GM12874 (cell line): Measurements from ENCODE around the gene TBX10.

Experiments used
- TF ChIP-seq, protein P1 (sequence below): IDR thresholded peaks from 2 replicates; pipeline ENCODE4 v1.5.1; 2011; ENCODE audit warnings: low read depth, mild to moderate bottlenecking, control low read depth, low read length, moderate library complexity; ENCODE audit not compliant: insufficient read depth

Gene TBX10

DNA sequence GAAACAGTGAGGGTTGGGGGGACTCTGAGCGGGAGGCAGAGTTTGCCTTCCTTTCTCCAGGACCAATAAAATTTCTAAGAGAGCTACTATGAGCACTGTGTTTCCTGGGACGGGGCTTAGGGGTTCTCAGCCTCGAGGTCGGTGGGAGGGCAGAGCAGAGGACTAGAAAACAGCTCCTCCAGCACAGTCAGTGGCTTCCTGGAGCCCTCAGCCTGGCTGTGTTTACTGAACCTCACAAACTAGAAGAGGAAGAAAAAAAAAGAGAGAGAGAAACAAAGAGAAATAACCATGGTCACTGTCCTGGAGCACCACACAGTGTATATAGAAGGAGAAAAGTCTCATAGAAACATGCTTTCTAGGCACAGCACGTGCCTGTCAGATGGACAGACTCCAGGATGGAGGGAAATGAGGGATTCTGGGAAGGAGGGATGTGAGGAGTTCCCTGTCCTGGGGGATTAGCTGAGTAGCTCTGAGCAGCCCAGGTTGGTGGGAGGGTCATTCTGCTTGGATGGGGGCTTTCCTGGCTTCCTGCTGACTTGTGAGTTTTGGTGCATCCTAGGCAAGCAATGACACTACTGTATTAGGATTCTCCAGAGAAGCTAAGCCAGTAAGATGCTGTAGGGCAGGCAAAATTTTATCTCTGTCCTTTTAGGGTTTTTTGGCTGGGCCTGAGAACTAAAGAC is 52.9 kb downstream of the TBX10 start:
- TF ChIP-seq, protein P1, sequence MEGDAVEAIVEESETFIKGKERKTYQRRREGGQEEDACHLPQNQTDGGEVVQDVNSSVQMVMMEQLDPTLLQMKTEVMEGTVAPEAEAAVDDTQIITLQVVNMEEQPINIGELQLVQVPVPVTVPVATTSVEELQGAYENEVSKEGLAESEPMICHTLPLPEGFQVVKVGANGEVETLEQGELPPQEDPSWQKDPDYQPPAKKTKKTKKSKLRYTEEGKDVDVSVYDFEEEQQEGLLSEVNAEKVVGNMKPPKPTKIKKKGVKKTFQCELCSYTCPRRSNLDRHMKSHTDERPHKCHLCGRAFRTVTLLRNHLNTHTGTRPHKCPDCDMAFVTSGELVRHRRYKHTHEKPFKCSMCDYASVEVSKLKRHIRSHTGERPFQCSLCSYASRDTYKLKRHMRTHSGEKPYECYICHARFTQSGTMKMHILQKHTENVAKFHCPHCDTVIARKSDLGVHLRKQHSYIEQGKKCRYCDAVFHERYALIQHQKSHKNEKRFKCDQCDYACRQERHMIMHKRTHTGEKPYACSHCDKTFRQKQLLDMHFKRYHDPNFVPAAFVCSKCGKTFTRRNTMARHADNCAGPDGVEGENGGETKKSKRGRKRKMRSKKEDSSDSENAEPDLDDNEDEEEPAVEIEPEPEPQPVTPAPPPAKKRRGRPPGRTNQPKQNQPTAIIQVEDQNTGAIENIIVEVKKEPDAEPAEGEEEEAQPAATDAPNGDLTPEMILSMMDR: no peak

DNA sequence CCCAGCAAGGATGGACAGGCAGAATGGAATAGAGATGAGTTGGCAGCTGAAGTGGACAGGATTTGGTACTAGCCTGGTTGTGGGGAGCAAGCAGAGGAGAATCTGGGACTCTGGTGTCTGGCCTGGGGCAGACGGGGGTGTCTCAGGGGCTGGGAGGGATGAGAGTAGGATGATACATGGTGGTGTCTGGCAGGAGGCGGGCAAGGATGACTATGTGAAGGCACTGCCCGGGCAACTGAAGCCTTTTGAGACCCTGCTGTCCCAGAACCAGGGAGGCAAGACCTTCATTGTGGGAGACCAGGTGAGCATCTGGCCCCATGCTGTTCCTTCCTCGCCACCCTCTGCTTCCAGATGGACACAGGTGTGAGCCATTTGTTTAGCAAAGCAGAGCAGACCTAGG is 53.7 kb downstream of the TBX10 start:
- TF ChIP-seq, protein P1: no peak

DNA sequence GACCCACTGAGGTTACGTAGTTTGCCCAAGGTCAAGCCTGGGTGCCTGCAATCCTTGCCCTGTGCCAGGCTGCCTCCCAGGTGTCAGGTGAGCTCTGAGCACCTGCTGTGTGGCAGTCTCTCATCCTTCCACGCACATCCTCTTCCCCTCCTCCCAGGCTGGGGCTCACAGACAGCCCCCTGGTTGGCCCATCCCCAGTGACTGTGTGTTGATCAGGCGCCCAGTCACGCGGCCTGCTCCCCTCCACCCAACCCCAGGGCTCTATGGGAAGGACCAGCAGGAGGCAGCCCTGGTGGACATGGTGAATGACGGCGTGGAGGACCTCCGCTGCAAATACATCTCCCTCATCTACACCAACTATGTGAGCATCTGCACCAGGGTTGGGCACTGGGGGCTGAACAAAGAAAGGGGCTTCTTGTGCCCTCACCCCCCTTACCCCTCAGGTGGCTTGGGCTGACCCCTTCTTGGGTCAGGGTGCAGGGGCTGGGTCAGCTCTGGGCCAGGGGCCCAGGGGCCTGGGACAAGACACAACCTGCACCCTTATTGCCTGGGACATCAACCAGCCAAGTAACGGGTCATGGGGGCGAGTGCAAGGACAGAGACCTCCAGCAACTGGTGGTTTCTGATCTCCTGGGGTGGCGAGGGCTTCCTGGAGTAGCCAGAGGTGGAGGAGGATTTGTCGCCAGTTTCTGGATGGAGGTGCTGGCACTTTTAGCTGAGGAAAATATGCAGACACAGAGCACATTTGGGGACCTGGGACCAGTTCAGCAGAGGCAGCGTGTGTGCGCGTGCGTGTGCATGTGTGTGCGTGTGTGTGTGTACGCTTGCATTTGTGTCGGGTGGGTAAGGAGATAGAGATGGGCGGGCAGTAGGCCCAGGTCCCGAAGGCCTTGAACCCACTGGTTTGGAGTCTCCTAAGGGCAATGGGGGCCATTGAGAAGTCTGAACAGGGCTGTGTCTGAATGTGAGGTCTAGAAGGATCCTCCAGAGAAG is 54.4 kb downstream of the TBX10 start:
- TF ChIP-seq, protein P1: no peak

DNA sequence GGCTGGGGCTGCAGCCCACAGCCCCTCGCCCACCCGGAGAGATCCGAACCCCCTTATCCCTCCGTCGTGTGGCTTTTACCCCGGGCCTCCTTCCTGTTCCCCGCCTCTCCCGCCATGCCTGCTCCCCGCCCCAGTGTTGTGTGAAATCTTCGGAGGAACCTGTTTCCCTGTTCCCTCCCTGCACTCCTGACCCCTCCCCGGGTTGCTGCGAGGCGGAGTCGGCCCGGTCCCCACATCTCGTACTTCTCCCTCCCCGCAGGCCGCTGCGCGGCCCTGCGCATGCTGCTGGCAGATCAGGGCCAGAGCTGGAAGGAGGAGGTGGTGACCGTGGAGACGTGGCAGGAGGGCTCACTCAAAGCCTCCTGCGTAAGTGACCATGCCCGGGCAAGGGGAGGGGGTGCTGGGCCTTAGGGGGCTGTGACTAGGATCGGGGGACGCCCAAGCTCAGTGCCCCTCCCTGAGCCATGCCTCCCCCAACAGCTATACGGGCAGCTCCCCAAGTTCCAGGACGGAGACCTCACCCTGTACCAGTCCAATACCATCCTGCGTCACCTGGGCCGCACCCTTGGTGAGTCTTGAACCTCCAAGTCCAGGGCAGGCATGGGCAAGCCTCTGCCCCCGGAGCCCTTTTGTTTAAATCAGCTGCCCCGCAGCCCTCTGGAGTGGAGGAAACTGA is 55.2 kb downstream of the TBX10 start:
- TF ChIP-seq, protein P1: no peak

DNA sequence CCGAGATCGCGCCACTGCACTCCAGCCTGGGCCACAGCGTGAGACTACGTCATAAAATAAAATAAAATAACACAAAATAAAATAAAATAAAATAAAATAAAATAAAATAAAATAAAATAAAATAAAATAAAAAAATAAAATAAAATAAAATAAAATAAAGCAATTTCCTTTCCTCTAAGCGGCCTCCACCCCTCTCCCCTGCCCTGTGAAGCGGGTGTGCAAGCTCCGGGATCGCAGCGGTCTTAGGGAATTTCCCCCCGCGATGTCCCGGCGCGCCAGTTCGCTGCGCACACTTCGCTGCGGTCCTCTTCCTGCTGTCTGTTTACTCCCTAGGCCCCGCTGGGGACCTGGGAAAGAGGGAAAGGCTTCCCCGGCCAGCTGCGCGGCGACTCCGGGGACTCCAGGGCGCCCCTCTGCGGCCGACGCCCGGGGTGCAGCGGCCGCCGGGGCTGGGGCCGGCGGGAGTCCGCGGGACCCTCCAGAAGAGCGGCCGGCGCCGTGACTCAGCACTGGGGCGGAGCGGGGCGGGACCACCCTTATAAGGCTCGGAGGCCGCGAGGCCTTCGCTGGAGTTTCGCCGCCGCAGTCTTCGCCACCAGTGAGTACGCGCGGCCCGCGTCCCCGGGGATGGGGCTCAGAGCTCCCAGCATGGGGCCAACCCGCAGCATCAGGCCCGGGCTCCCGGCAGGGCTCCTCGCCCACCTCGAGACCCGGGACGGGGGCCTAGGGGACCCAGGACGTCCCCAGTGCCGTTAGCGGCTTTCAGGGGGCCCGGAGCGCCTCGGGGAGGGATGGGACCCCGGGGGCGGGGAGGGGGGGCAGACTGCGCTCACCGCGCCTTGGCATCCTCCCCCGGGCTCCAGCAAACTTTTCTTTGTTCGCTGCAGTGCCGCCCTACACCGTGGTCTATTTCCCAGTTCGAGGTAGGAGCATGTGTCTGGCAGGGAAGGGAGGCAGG is 56.0 kb downstream of the TBX10 start, which contains the start of gene GSTP1:
GSTP1 (plus strand) TSS at position 566 of the 958 bp plus-strand sequence; CDS start at position 598, 32 bp downstream.
- TF ChIP-seq, protein P1: peak; percentile 75

DNA sequence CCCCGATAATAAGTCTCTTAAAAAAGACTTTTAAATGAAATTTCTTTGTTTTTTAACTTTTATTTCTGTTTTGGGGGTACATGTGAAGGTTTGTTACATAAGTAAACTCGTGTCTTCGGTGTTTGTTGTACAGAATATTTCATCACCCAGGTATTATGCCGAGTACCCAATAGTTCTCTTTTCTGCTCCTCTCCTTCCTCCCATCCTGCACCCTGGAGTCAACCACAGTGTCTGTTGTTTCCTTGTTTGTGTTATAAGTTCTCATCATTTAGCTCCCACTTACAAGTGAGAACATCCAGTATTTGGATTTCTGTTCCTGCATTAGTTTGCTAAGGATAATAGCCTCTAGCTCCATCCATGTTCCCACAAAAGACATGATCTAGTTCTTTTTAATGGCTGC is 57.6 kb downstream of the TBX10 start:
- TF ChIP-seq, protein P1: no peak
